HL-60 (cell line): ENCODE measurements around the gene ZRANB1.

Experiments
- DNase-seq, 2 experiments: peaks; one replicate each; pipeline ENCODE4 v3.0.0-alpha.2; 2010 to 2020; ENCODE audit warnings: low read depth in 1 of 2, low spot score in 1 of 2
- H3K27ac ChIP-seq: fragments of 250-450 bp; sonication (Bioruptor Pico); replicated peaks from 2 replicates; pipeline ENCODE4 v1.5.1; 2020; ENCODE audit warnings: mild to moderate bottlenecking, moderate library complexity
- H3K27me3 ChIP-seq: fragments of 250-450 bp; sonication (Bioruptor Pico); 2 replicates; pipeline ENCODE4 v1.5.1; 2021; ENCODE audit warnings: mild to moderate bottlenecking, moderate library complexity; ENCODE audit not compliant: insufficient read depth, poor library complexity, severe bottlenecking
- H3K4me3 ChIP-seq: replicated peaks from 2 replicates; pipeline ENCODE4 v1.5.1; 2011; ENCODE audit warnings: mild to moderate bottlenecking, control low read depth, low read length; ENCODE audit not compliant: insufficient read depth
- GABPA ChIP-seq: IDR thresholded peaks from 2 replicates; pipeline ENCODE4 v1.6.1; 2012; ENCODE audit warnings: low read depth
- POLR2AphosphoS5 ChIP-seq: IDR thresholded peaks from 2 replicates; pipeline ENCODE4 v1.6.1; 2012; ENCODE audit warnings: low read depth
- SPI1 ChIP-seq: IDR thresholded peaks from 2 replicates; pipeline ENCODE4 v1.6.1; 2012; ENCODE audit warnings: low read depth, mild to moderate bottlenecking, borderline replicate concordance
- TF ChIP-seq, protein P1 (sequence below): IDR thresholded peaks from one replicate; pipeline ENCODE4 v1.5.1; 2011; ENCODE audit warnings: low read length, control low read depth, inconsistent platforms; ENCODE audit not compliant: insufficient read depth
- TF ChIP-seq, protein P2 (sequence below): IDR thresholded peaks from 2 replicates; pipeline ENCODE4 v1.6.1; 2012; ENCODE audit warnings: low read depth; ENCODE audit not compliant: insufficient replicate concordance

The ZRANB1 gene

GRCh38 chr10:124902462-124902861 lies 39.5 kb upstream of the ZRANB1 start:
- H3K27me3 ChIP-seq = no peaks in the 10 kb centered on the region
- TF ChIP-seq, protein P1, sequence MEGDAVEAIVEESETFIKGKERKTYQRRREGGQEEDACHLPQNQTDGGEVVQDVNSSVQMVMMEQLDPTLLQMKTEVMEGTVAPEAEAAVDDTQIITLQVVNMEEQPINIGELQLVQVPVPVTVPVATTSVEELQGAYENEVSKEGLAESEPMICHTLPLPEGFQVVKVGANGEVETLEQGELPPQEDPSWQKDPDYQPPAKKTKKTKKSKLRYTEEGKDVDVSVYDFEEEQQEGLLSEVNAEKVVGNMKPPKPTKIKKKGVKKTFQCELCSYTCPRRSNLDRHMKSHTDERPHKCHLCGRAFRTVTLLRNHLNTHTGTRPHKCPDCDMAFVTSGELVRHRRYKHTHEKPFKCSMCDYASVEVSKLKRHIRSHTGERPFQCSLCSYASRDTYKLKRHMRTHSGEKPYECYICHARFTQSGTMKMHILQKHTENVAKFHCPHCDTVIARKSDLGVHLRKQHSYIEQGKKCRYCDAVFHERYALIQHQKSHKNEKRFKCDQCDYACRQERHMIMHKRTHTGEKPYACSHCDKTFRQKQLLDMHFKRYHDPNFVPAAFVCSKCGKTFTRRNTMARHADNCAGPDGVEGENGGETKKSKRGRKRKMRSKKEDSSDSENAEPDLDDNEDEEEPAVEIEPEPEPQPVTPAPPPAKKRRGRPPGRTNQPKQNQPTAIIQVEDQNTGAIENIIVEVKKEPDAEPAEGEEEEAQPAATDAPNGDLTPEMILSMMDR = no peak
- TF ChIP-seq GABPA (no peak), SPI1 (no peak), POLR2AphosphoS5 (no peak)
- TF ChIP-seq, protein P2, sequence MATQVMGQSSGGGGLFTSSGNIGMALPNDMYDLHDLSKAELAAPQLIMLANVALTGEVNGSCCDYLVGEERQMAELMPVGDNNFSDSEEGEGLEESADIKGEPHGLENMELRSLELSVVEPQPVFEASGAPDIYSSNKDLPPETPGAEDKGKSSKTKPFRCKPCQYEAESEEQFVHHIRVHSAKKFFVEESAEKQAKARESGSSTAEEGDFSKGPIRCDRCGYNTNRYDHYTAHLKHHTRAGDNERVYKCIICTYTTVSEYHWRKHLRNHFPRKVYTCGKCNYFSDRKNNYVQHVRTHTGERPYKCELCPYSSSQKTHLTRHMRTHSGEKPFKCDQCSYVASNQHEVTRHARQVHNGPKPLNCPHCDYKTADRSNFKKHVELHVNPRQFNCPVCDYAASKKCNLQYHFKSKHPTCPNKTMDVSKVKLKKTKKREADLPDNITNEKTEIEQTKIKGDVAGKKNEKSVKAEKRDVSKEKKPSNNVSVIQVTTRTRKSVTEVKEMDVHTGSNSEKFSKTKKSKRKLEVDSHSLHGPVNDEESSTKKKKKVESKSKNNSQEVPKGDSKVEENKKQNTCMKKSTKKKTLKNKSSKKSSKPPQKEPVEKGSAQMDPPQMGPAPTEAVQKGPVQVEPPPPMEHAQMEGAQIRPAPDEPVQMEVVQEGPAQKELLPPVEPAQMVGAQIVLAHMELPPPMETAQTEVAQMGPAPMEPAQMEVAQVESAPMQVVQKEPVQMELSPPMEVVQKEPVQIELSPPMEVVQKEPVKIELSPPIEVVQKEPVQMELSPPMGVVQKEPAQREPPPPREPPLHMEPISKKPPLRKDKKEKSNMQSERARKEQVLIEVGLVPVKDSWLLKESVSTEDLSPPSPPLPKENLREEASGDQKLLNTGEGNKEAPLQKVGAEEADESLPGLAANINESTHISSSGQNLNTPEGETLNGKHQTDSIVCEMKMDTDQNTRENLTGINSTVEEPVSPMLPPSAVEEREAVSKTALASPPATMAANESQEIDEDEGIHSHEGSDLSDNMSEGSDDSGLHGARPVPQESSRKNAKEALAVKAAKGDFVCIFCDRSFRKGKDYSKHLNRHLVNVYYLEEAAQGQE = no peak
- H3K27ac ChIP-seq = peak overlapping the region; percentile 66
- no peak for DNase-seq
- no peak overlapping the region for H3K4me3 ChIP-seq

GRCh38 chr10:124903111-124903510 lies 38.8 kb upstream of the ZRANB1 start:
- peak overlapping the region; percentile 66 for H3K27ac ChIP-seq
- H3K27me3 ChIP-seq = no peaks in the 10 kb centered on the region
- peak in 1 of 2 experiments; percentile 84 for DNase-seq
- TF ChIP-seq GABPA (no peak), POLR2AphosphoS5 (peak; percentile 47; the same call in 1 of the 2 replicates), SPI1 (no peak)
- TF ChIP-seq, protein P2 = no peak
- H3K4me3 ChIP-seq = no peak overlapping the region

- no peak overlapping the region for H3K4me3 ChIP-seq
- no peak for DNase-seq
- no peak for TF ChIP-seq GABPA
- H3K27ac ChIP-seq = no peak overlapping the region
- H3K27me3 ChIP-seq = no peaks in the 10 kb centered on the region
These were observed 37.1 kb upstream of the ZRANB1 start for GRCh38 chr10:124904796-124905195.

DNA sequence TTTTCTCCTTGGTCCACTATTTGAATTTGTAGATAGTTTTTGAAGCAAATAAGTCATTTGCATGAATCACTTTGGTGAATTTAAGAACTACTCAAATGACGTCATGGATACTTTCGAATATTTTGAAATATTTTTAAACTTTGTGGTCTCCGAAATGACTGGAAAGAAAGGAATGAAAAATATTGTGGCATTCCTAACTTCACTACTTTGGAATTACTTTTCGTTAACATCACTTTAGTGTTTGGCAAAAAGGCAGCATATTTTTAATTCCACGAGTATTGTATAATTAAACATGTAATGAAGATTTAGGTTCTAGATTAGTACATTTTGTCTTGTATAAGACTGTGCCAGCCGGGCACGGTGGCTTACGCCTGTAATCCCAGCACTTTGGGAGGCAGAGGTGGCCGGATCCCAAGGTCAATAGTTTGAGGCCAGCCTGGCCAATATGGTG lies 35.3 kb upstream of the ZRANB1 start:
- Histone ChIP-seq H3K27me3 (no peaks in the 10 kb centered on the region), H3K27ac (no peak overlapping the region), H3K4me3 (no peak overlapping the region)
- TF ChIP-seq, protein P1 = no peak
- TF ChIP-seq SPI1 (no peak), POLR2AphosphoS5 (no peak), GABPA (no peak)
- TF ChIP-seq, protein P2 = no peak
- DNase-seq = no peak
